HG03558 (cell line): ENCODE measurements around the gene SNX30.
A peak's percentile ranks its signal among the peaks of the same experiment; 100 is the strongest.
"Not testable (repeated sequence)": the region's sequence is repeated elsewhere in the genome, so short reads cannot be mapped to it uniquely, and the experiment has no call there.

Experiments
- ATAC-seq: cut with Tn5 transposase; IDR thresholded peaks from one replicate; pipeline ENCODE4 v1.9.1; 2021; ENCODE audit warnings: moderate number of reproducible peaks; ENCODE audit not compliant: unreplicated experiment; ENCODE audit errors: extremely low read depth

SNX30 gene, protein sequence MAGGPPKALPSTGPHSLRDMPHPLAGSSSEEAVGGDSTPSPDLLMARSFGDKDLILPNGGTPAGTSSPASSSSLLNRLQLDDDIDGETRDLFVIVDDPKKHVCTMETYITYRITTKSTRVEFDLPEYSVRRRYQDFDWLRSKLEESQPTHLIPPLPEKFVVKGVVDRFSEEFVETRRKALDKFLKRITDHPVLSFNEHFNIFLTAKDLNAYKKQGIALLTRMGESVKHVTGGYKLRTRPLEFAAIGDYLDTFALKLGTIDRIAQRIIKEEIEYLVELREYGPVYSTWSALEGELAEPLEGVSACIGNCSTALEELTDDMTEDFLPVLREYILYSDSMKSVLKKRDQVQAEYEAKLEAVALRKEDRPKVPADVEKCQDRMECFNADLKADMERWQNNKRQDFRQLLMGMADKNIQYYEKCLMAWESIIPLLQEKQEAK

DNA sequence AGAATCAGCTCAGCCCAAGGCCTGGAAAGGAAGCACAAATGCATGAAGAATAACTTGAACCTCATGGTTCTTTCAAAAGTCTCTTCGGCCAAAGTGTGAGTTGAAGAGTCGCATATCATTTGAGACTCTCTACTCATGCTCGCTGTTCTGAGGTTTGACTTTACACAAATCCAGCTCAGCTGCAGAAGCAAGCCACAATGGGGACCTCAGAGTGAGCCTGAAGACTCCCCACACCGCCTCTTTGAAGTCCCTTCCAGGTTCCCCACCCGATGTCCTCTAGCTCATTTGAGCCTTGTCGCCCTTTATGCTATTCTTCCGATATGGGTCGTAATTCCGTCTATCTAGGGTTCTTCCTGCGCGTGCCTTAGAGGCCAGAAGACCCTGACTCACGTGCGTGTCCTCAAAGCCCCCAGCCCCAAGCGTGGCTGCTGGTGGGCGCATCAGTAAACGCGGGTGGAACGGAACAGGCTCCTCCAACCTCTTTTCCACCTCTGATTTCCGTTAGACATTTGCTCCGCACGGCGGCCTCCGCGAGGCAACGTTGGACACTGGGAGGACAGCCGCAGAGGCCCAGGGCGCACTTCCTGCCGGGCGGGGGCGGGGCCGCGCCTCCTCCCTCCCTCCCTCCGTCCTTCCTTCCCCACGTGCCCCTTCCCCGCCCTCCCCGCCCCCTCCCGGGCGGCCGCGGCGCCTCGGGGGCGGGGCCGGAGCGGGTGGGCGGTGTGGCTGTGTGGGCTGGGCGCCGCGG lies at the start of gene SNX30:
SNX30 (plus strand) TSS at position 745 of the 748 bp plus-strand sequence. CDS start 242 bp downstream, outside the sequence.
- ATAC-seq = peak; percentile 76

DNA sequence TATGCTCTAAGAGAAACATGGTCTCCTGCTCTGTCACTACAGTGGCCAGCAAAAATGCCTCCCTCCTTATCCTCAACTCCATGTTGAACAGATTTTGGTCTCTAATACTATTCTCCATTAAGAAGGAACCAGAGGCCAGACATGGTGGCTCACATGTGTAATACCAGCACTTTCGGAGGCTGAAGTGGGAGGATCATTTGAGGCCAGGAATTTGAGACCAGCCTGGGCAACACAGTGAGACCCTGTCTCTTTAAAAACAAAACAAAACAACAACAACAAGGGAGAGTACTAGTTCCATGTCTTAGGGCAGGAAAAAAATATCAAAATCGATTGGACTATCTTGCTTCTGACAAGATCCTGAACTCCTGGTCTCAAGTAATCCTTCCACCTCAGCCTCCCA lies 47.3 kb upstream of the SNX30 start:
- no peak for ATAC-seq

DNA sequence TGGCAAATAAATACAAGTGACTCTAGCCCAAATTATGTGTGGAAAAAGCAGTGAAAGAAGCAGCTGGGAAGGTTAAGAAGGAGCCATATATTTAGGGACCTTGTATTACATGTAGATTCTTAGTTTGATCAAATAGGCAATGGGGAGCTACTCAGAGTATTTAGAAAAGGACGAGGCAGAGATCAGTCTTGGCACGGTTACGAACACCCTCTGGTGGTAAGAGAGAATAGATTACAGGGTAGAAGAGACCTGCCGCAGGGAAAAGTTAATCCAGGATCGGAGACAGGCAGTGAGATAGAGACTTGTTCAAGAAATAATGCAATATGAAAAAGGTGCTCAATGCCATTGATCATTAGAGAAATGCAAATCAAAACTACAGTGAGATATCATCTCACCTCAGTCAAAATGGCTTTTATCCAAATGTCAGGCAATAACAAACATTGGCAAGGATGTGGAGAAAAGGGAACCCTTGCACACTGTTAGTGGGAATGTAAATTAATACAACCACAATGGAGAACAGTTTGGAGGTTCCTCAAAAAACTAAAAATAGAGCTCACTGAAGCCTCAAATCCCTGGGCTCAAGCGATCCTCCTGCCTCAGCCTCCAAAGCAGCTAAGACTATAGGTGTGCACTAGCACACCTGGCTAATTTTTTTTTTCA lies 44.7 kb upstream of the SNX30 start:
- no peak for ATAC-seq

DNA sequence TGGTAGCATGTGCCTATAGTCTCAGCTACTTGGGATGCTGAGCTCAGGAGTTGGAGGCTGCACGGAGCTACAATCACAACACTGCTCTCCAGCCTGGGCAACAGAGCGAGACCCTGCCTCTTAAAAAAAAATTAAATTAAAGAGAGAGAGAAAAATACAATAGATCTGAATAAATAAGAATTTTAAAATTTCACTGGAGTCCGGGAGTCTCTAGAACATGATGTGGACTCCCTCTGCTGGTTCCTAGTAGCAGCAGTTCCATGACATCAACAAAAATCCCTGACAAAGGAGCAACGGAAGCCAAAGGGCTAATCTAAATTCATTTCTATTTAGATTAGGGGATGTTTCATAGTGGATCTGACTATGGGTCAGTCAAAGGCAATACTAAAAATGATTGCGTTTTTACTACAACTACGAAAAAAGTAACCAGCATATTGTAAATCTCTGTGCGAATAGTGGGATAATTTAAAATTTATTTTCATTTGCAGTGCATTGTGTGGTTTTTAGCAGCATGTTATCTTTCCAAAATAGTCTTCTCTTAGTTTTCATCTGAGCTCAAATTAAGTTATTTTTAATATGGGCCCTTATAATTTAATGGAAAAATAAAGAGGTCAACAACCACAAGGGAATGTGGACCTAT lies 39.4 kb upstream of the SNX30 start:
- ATAC-seq = no peak

DNA sequence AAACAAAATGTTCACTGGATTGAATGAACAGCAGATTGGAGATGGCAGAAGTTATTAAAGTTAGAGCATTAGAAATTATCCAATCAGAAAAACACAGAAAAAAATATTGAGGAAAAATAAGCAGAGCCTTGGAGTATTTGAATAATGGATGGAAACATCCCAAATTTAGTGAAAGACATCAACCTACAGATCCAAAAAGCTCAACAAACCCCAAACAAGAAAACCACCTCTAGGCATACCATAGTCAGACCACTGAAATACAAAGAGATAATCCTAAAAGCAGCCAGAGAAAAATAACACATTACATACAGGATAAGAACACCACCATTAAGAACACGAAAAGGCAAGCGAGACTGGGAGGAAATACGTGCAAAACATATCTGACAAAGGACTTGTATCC lies 37.9 kb upstream of the SNX30 start:
- ATAC-seq = no peak

DNA sequence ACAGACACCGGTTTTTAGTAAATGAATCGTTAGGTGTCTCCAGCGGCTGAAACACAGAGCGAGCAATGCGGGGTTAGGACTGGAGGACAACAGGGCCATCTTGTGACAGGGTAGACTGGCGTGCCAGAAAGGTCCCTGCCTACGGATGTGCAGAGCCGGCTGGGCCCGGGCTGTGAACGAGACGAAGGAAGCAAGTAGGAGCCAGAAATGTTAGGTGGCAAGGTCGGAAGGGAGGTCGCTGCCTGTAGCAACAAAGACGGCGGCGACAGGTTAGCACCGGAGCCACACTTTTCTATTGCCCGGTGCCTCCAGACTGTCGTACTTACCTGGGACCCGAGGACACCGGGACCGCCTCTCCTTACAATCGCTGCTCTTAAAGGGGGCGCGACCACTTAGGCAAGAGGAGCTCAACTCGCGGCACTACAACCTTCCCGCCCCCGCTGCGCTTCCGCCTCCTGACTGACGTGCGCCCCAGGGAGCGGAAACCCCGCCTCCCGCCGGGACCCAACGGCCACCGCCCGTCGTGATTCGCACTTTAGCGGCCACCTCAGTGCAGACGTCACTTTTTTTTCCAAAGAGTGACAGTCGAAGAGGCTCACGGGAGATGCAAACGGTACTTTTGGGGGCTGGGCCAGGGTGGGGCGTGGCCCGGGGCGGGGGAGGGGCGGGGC lies 32.8 kb upstream of the SNX30 start, which contains the start of gene INIP:
INIP (minus strand) TSS at position 457 of the 671 bp plus-strand sequence. CDS start 1,632 bp downstream, outside the sequence.
- peak; percentile 80 for ATAC-seq

DNA sequence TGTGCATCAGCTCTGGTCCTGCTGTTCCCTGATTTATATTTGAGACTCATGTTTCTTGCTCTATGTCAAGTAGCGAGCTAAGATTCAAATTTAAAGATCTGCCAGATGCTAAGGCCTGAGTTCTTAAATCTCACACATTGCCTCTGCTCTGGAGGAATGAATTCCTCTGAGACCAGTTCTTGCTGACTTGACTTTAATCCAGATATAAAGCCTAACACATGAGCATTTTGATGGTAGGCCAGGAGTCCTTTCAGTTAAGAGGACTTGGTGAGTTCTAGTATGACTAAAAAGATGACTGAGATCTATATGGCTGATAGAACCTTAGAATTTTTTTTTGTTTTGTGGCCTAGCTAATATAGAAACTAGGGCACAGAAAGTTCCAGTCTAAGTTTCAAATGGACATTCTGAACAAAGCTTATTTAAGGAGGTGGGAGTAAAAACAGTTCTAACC lies 31.3 kb upstream of the SNX30 start:
- ATAC-seq = no peak

DNA sequence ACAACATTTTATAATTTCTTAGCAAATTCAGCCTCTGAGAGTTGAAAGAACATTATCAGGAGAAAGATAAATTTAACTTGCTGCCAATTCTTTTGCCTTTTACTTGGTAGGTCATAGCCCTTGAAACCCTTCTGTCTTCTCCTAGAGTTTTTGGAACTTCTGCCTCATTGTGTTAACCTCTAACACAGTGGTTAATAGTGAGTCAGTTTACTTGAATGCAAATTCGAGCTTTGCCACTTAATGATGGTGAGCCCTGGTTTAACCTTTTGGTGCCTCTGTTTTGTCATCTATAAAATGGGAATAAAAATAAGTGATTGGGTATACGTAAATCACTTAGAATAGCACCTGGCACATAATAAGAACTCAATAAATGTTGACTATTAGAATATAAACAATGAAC lies 30.9 kb upstream of the SNX30 start:
- ATAC-seq = no peak

DNA sequence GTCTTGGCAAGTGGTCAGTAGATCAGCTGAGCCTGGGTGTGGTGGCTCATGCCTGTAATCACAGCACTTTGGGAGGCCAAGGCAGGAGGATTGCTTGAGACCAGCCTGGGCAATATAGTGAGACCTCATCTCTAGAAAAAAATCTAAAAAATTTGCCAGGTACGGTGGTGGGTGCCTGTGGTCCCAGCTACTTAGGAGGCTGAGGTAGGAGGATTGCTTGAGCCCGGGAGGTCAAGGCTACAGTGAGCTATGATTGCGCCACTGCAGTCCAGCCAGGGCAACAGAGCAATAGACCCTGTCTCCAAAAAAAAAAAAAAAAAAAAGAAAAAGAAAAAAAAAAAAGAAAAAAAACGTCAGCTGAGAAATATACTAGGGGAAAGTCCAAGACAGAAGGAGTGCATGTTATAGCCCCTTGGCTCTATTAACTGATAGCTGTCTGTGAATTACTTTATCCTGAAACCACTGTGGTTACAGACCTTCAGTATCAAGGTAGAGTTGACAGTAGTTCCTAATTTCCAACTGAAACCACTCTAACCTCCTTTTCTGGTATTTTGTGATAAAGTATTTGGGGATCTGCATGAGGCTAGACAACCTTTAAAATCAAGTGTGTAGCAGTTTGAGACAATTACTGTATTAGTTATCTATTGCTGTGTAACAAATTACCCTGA lies 30.3 kb upstream of the SNX30 start:
- ATAC-seq = no peak

DNA sequence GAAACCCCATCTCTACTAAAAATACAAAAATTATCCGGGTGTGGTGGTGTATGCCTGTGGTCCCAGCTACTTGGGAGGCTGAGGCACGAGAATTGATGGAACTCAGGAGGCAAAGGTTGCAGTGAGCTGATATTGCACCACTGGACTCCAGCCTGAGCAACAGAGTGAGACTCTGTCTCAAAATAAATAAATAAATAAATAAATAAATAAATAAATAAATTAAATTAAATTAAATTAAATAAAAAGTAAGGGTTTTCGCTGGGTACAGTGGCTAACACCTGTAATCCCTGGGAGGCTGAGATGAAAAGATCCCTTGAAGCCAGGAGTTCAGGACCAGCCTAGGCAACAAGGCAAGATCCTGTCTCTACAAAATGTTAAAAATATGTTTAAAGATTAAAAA lies 27.8 kb upstream of the SNX30 start:
- ATAC-seq = not testable (repeated sequence)

DNA sequence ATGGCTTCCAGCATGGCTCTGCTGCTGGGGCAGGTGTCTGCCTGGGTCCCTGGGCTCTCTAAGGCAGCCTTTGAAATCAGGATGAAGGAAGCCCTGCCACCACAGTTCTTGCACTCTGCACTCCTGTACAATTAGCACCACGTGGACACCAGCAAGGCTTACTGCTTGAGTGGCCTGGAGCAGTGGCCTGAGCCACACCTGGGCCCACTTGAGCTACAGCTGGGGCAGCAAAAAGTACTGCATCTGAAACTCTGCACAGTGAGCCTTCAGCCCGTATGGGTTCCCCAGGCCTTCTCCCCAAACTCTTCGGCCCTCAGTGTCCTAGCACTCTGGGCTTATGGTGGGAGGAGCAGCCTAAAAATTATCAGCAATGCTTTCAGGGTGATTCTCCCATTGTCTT lies 24.6 kb upstream of the SNX30 start:
- ATAC-seq = no peak

DNA sequence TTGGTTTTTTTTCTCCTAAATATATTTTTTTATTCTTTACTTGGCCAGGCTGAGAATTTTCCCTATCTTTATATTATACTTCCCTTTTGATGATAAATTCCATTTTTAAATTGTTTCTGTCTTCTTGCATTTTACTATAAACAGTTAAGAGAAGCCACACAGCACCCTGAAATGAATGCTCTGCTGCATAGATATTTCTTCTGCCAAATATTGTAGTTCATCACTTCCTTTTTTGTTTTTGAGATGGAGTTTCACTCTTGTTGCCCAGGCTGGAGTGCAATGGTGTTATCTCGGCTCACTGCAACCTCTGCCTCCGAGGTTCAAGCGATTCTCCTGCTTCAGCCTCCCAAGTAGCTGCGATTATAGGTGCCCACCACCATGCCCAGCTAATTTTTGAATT lies 24.1 kb upstream of the SNX30 start:
- ATAC-seq = no peak

DNA sequence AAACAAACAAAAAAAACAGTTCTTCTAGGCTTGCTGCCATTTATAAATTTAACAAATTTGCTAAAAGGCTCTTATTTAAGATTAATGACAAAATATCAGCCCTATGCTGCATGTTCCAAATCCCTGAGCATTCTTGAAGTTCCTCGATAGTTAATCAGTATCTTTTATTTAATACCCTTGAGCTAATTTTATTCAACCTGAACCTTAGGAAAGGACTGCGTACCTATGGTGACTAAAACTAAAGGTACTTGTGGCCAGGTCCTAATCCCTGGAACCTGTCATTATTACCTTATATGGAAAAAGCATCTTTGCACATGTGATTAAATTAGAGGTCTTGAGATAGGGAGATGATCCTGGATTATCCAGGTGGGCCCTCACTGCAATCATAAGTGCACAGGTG lies 22.2 kb upstream of the SNX30 start:
- no peak for ATAC-seq

DNA sequence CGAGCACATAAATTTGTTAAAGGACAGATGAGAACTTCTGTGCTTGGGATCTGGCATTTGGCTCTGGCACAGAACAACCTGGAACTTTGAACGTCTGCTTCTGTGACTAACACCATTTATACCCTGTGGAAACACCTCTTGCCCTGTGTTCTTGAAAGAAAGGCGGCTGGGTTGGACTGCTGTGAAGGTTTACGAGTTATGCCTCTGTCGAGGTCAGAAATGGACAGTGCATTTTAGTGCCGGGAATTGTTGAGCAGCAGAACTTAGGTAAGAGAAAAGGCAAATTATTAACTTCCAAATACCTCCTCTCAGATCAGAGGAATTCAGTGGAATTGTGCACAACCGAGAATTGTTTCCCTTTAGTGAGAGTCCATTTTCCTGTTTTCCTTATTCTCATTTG lies 18.6 kb upstream of the SNX30 start:
- no peak for ATAC-seq

DNA sequence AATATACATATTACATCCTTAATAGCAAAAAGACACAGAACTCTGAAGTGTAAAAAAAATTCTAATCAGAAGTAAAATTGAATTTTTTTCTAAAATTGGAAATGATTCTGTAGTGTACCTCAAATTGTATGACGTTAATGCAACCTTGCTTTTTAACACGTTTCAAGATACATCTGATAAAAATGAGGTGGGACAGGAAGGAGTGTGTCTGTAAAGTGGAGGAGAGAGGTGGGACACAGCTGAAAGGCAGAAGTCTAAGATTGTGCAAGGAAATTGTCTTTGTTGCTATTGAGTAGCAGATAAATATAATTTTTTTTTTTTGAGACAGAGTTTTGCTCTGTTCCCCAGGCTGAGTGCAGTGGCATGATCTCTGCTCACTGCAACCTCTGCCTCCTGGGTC lies 15.7 kb upstream of the SNX30 start:
- no peak for ATAC-seq

DNA sequence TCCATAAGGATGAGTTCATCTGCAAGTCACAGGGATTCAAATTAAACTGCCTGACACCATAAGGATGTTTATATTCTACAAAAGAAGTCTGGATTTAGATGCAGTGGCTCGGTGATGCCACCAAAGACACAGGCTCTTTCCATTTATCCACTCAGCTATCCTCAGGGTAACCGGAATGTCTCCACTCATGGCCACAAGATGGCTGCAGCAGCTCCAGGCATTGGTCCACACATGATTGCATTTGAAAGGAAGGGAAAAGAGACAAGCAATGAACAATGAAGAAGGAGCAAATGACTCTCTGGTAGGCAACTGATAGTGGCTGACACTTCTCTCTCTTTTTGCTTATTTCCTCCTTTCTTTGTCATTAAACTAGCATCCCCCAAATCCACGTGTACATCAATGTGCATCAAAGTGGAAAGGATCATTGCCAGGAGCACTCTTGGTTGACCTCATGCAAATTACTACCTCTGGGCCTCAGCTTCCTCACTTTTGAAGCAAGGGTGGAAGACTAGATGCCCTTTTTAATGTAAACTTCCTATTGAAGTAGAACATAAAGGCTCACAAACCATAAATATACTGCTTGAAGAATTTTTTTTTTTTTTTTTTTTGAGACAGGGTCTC lies 7.2 kb upstream of the SNX30 start:
- ATAC-seq = no peak

DNA sequence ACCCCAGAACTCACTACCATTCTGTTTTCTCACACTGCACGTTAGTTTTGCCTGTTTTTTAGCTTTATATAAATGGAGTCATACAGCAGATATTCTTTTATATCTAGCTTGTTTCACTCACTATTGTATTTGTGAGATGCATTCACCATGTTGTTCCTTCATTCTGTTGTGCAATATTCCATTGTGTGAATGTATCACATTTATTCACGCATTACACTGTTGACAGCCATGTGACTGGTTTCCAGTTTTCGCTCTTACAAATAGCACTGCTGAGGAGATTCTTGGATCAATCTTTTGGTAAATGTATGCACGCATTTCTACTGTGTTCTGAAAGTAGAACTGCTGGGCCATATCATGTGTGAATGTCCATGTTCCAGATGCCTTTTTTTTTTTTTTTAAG lies 6.4 kb upstream of the SNX30 start:
- ATAC-seq = no peak

DNA sequence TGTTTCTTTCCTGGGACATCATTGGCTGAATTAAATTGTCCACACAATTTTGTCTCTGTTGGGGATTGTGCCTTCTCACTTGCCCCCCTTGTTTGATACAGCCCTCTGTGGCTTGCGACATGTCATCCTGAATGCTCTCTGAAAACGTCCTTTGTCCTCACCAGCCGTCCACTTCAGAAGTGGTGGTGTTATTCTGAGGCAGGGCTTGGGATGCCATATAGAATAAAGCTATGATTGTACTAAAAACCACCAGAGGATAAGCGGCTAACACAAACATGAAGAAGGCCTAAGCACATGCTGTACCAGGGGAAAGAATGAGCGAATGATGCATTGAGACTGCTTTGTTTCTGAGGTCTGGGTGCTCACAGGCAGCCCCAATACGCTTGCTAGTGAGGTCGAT lies 3.5 kb upstream of the SNX30 start:
- ATAC-seq = no peak

DNA sequence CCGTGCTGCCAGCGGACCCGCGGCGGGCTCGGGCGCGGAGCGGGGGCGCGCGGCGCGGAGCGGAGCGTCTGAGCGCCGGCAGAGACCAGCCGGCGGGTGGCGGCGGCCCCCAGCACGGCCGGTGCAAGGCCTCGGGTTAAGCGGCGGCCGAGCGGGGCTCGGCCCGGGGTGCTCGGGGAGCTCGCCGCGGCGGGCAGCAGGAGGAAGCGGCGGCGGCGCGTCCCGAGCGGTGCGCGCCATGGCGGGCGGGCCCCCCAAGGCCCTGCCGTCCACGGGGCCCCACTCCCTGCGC lies 150 bp downstream of the SNX30 start:
- no peak for ATAC-seq
